ENCODE measurements around the gene CLDN3. TPM values are rescaled to one million over a fixed set of nuclear protein-coding genes. Genes with fewer than 3 reads are reported as not detected.
"Not testable (repeated sequence)": the region's sequence is repeated elsewhere in the genome, so short reads cannot be mapped to it uniquely, and the experiment has no call there.

The CLDN3 gene
- total RNA-seq, 2 experiments from 2014 or later: not detected

- H3K9me3 Mint-ChIP-seq; H3K4me1 Mint-ChIP-seq; POLR2A ChIA-PET; H3K27ac Mint-ChIP-seq; H3K27me3 Mint-ChIP-seq; DNase-seq; H3K36me3 Mint-ChIP-seq (ENCODE audit: low read depth); CTCF ChIA-PET; H3K4me3 Mint-ChIP-seq: not testable (repeated sequence)
Measured at GRCh38 chr7:73791170-73791690, 21.2 kb upstream of the CLDN3 start.

- DNase-seq: no peak
- no peak overlapping the region for H3K27ac Mint-ChIP-seq
- POLR2A ChIA-PET: no interaction called here
- H3K4me1 Mint-ChIP-seq: no peaks in the 10 kb centered on the region
- no peaks in the 10 kb centered on the region for H3K27me3 Mint-ChIP-seq
- no peak overlapping the region for H3K4me3 Mint-ChIP-seq
- no peaks in the 10 kb centered on the region for H3K36me3 Mint-ChIP-seq (ENCODE audit: low read depth)
- H3K9me3 Mint-ChIP-seq: no peaks in the 10 kb centered on the region
- CTCF ChIA-PET: interaction anchor here (1.2 kb wide), 1 partner anchor 182 kb away, joined by 3 read pairs; no protein-coding TSS in a partner anchor
Measured at GRCh38 chr7:73789051-73789450, 19.0 kb upstream of the CLDN3 start.

- H3K4me3 Mint-ChIP-seq; H3K9me3 Mint-ChIP-seq; H3K27me3 Mint-ChIP-seq; H3K36me3 Mint-ChIP-seq (ENCODE audit: low read depth); H3K4me1 Mint-ChIP-seq; H3K27ac Mint-ChIP-seq; POLR2A ChIA-PET; CTCF ChIA-PET; DNase-seq: not testable (repeated sequence)
Measured at GRCh38 chr7:73787786-73788048, 17.6 kb upstream of the CLDN3 start.

GRCh38 chr7:73786588-73786987 lies 16.5 kb upstream of the CLDN3 start:
- H3K36me3 Mint-ChIP-seq (ENCODE audit: low read depth): no peaks in the 10 kb centered on the region
- no peak overlapping the region for H3K27ac Mint-ChIP-seq
- no peak overlapping the region for H3K4me3 Mint-ChIP-seq
- DNase-seq: no peak
- POLR2A ChIA-PET: no interaction called here
- no peaks in the 10 kb centered on the region for H3K27me3 Mint-ChIP-seq
- CTCF ChIA-PET: no interaction called here
- H3K4me1 Mint-ChIP-seq: no peaks in the 10 kb centered on the region
- no peaks in the 10 kb centered on the region for H3K9me3 Mint-ChIP-seq

GRCh38 chr7:73779517-73779916 lies 9.4 kb upstream of the CLDN3 start:
- Mint-ChIP-seq H3K27ac (no peak overlapping the region), H3K36me3 (ENCODE audit: low read depth) (no peaks in the 10 kb centered on the region), H3K4me1 (peaks cover 4% of the 10 kb centered on the region), H3K27me3 (peaks cover 5% of the 10 kb centered on the region), H3K4me3 (no peak overlapping the region), H3K9me3 (no peaks in the 10 kb centered on the region)
- ChIA-PET POLR2A (no interaction called here), CTCF (no interaction called here)
- DNase-seq: no peak

- Mint-ChIP-seq H3K27me3 (peaks cover 5% of the 10 kb centered on the region), H3K4me3 (no peak overlapping the region), H3K9me3 (no peaks in the 10 kb centered on the region), H3K27ac (no peak overlapping the region), H3K36me3 (ENCODE audit: low read depth) (no peaks in the 10 kb centered on the region), H3K4me1 (peaks cover 4% of the 10 kb centered on the region)
- no peak for DNase-seq
- ChIA-PET POLR2A (no interaction called here), CTCF (no interaction called here)
Measured at GRCh38 chr7:73778801-73779389, 8.8 kb upstream of the CLDN3 start.

- Mint-ChIP-seq H3K36me3 (ENCODE audit: low read depth) (no peaks in the 10 kb centered on the region), H3K27ac (no peak overlapping the region), H3K27me3 (peaks cover 20% of the 10 kb centered on the region), H3K4me1 (peaks cover 5% of the 10 kb centered on the region), H3K4me3 (no peak overlapping the region), H3K9me3 (no peaks in the 10 kb centered on the region)
- ChIA-PET POLR2A (no interaction called here), CTCF (no interaction called here)
- DNase-seq: no peak
Measured at GRCh38 chr7:73774923-73775322, 4.9 kb upstream of the CLDN3 start.

GRCh38 chr7:73773700-73774517 lies 3.8 kb upstream of the CLDN3 start:
- ChIA-PET POLR2A (no interaction called here), CTCF (interaction anchor here (0.6 kb wide), 1 partner anchor 8 kb away, joined by 6 read pairs; no protein-coding TSS in a partner anchor)
- H3K4me3 Mint-ChIP-seq: no peak overlapping the region
- no peak for DNase-seq
- peaks cover 5% of the 10 kb centered on the region for H3K4me1 Mint-ChIP-seq
- H3K27ac Mint-ChIP-seq: no peak overlapping the region
- H3K36me3 Mint-ChIP-seq (ENCODE audit: low read depth): no peaks in the 10 kb centered on the region
- H3K27me3 Mint-ChIP-seq: peaks cover 22% of the 10 kb centered on the region
- H3K9me3 Mint-ChIP-seq: no peaks in the 10 kb centered on the region

- no peak for DNase-seq
- Mint-ChIP-seq H3K4me1 (peaks cover 11% of the 10 kb centered on the region), H3K27ac (no peak overlapping the region), H3K27me3 (peaks cover 35% of the 10 kb centered on the region), H3K9me3 (no peaks in the 10 kb centered on the region), H3K4me3 (no peak overlapping the region), H3K36me3 (ENCODE audit: low read depth) (no peaks in the 10 kb centered on the region)
- POLR2A ChIA-PET: no interaction called here
- CTCF ChIA-PET: no interaction called here
Measured at GRCh38 chr7:73770860-73771670, 995 bp upstream of the CLDN3 start.

- peaks cover 8% of the 10 kb centered on the region for H3K4me1 Mint-ChIP-seq
- ChIA-PET CTCF (no interaction called here), POLR2A (no interaction called here)
- DNase-seq: no peak
- no peaks in the 10 kb centered on the region for H3K9me3 Mint-ChIP-seq
- H3K27ac Mint-ChIP-seq: no peak overlapping the region
- peaks cover 35% of the 10 kb centered on the region for H3K27me3 Mint-ChIP-seq
- no peaks in the 10 kb centered on the region for H3K36me3 Mint-ChIP-seq (ENCODE audit: low read depth)
- H3K4me3 Mint-ChIP-seq: no peak overlapping the region
Measured at GRCh38 chr7:73769481-73770001, 529 bp downstream of the CLDN3 start.

GRCh38 chr7:73768641-73769480 lies 1.2 kb downstream of the CLDN3 start:
- no peaks in the 10 kb centered on the region for H3K36me3 Mint-ChIP-seq (ENCODE audit: low read depth)
- peaks cover 8% of the 10 kb centered on the region for H3K4me1 Mint-ChIP-seq
- no peak for DNase-seq
- H3K27ac Mint-ChIP-seq: no peak overlapping the region
- H3K4me3 Mint-ChIP-seq: no peak overlapping the region
- no peaks in the 10 kb centered on the region for H3K9me3 Mint-ChIP-seq
- ChIA-PET POLR2A (no interaction called here), CTCF (no interaction called here)
- peaks cover 35% of the 10 kb centered on the region for H3K27me3 Mint-ChIP-seq

GRCh38 chr7:73766556-73767229 lies 3.4 kb downstream of the CLDN3 start:
- H3K9me3 Mint-ChIP-seq: no peaks in the 10 kb centered on the region
- CTCF ChIA-PET: no interaction called here
- no peak overlapping the region for H3K27ac Mint-ChIP-seq
- no peaks in the 10 kb centered on the region for H3K36me3 Mint-ChIP-seq (ENCODE audit: low read depth)
- POLR2A ChIA-PET: no interaction called here
- no peak for DNase-seq
- no peak overlapping the region for H3K4me3 Mint-ChIP-seq
- H3K27me3 Mint-ChIP-seq: peaks cover 29% of the 10 kb centered on the region
- H3K4me1 Mint-ChIP-seq: peaks cover 8% of the 10 kb centered on the region
